Measurements from ENCODE around the gene SSH2. TPM values are rescaled to one million over a fixed set of nuclear protein-coding genes. Genes with fewer than 3 reads are reported as not detected.

The SSH2 gene
- total RNA-seq, 2 experiments from 2014 or later = 37.5 to 43.5 TPM

GRCh38 chr17:29622337-29623282 lies 307.4 kb downstream of the SSH2 start, which contains the start of gene CORO6:
CORO6 (minus strand) TSS chr17:29622912; CDS start chr17:29621421, 1,491 bp downstream.
- ChIA-PET CTCF (interaction anchor here (0.7 to 1.3 kb wide), 6 partner anchors 9 to 157 kb away, joined by 3 to 4 read pairs (median 4); no protein-coding TSS in a partner anchor), POLR2A (interaction anchor here (0.8 to 1.5 kb wide), 5 partner anchors 9 to 138 kb away, joined by 3 to 6 read pairs (median 3); no protein-coding TSS in a partner anchor)
- Mint-ChIP-seq H3K27me3 (no peaks in the 10 kb centered on the region), H3K4me1 (ENCODE audit: low read depth) (peaks cover 44% of the 10 kb centered on the region), H3K27ac (peak within 1 kb of the TSS; percentile 71), H3K4me3 (peak within 1 kb of the TSS; percentile 77), H3K9me3 (no peaks in the 10 kb centered on the region), H3K36me3 (ENCODE audit: low read depth) (peaks cover 4% of the 10 kb centered on the region)
- ATAC-seq = peak; percentile 67
- no peak for TF ChIP-seq CTCF (IDR thresholded peaks at IDR 0.05)
- DNase-seq = peak; percentile 77
- intact Hi-C loops (cut with micrococcal nuclease) = no loop called here

- intact Hi-C loops (cut with micrococcal nuclease) = no loop called here
- H3K27me3 Mint-ChIP-seq = no peaks in the 10 kb centered on the region
- POLR2A ChIA-PET = interaction anchor here (1.3 kb wide), 1 partner anchor 138 kb away, joined by 3 read pairs; no protein-coding TSS in a partner anchor
- peak overlapping the region; percentile 77 for H3K4me3 Mint-ChIP-seq
- no peak overlapping the region for H3K27ac Mint-ChIP-seq
- CTCF ChIA-PET = interaction anchor here (0.9 to 1.9 kb wide), 4 partner anchors 9 to 53 kb away, joined by 3 to 8 read pairs (median 3); partner anchors contain the start of gene TP53I13
- TF ChIP-seq CTCF (IDR thresholded peaks at IDR 0.05) = no peak
- no peaks in the 10 kb centered on the region for H3K9me3 Mint-ChIP-seq
- no peak for DNase-seq
- H3K4me1 Mint-ChIP-seq (ENCODE audit: low read depth) = peaks cover 46% of the 10 kb centered on the region
- H3K36me3 Mint-ChIP-seq (ENCODE audit: low read depth) = peaks cover 4% of the 10 kb centered on the region
- ATAC-seq = no peak
Measured at GRCh38 chr17:29621751-29622194, 308.3 kb downstream of the SSH2 start.

GRCh38 chr17:29620779-29621500 lies 309.1 kb downstream of the SSH2 start:
- no peak for TF ChIP-seq CTCF (IDR thresholded peaks at IDR 0.05)
- ChIA-PET POLR2A (interaction anchor here (1.0 kb wide), 1 partner anchor 115 kb away, joined by 3 read pairs; no protein-coding TSS in a partner anchor), CTCF (interaction anchor here (0.9 to 8.5 kb wide), 6 partner anchors 18 to 53 kb away, joined by 3 to 172 read pairs (median 6); partner anchors contain the start of genes ABHD15, GIT1 and TP53I13)

GRCh38 chr17:29620271-29620670 lies 309.8 kb downstream of the SSH2 start:
- ChIA-PET CTCF (interaction anchor here (0.9 to 8.5 kb wide), 7 partner anchors 19 to 311 kb away, joined by 3 to 172 read pairs (median 8); partner anchors contain the start of genes ABHD15, GIT1 and TP53I13), POLR2A (interaction anchor here (1.0 kb wide), 1 partner anchor 115 kb away, joined by 3 read pairs; no protein-coding TSS in a partner anchor)
- DNase-seq (no peak), ATAC-seq (no peak)
- no peaks in the 10 kb centered on the region for H3K9me3 Mint-ChIP-seq
- H3K4me3 Mint-ChIP-seq = no peak overlapping the region
- H3K36me3 Mint-ChIP-seq (ENCODE audit: low read depth) = no peaks in the 10 kb centered on the region
- intact Hi-C loops (cut with micrococcal nuclease) = no loop called here
- H3K27ac Mint-ChIP-seq = no peak overlapping the region
- H3K4me1 Mint-ChIP-seq (ENCODE audit: low read depth) = peaks cover 50% of the 10 kb centered on the region
- peaks cover 2% of the 10 kb centered on the region for H3K27me3 Mint-ChIP-seq
- no peak for TF ChIP-seq CTCF (IDR thresholded peaks at IDR 0.05)

More at GRCh38 chr17:29620779-29621500, 309.1 kb downstream of the SSH2 start:
- Mint-ChIP-seq H3K27me3 (no peaks in the 10 kb centered on the region), H3K9me3 (no peaks in the 10 kb centered on the region), H3K36me3 (ENCODE audit: low read depth) (peaks cover 4% of the 10 kb centered on the region), H3K4me3 (peak overlapping the region; percentile 77), H3K27ac (no peak overlapping the region), H3K4me1 (ENCODE audit: low read depth) (peaks cover 51% of the 10 kb centered on the region)
- no peak for DNase-seq
- no peak for ATAC-seq
- intact Hi-C loops (cut with micrococcal nuclease) = no loop called here
